ENCODE data around the gene EXOC8.
A peak's percentile ranks its signal among the peaks of the same experiment; 100 is the strongest.
"Not testable (repeated sequence)": the region's sequence is repeated elsewhere in the genome, so short reads cannot be mapped to it uniquely, and the experiment has no call there.

Gene EXOC8

DNA sequence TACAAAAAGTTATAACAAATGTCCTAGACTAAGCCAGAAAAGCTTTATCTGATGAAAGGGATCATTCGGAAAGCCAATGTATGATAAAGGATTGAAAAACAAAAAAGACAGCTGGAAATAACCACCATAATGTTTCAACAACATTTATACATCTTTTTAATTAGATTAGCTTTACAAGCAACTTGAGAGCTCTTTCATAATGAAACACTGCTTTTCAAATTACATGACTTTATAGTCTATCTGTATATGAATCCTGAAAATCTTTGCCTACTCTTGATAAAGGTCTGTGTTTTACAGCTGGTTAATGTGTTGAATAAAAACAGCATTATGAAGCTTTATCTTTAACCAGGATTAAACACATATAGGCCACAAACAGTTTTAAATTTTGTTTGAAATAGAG lies 26.0 kb upstream of the EXOC8 start:
- Mint-ChIP-seq H3K4me3 (no peak overlapping the region), H3K36me3 (ENCODE audit: low read depth) (peaks cover 49% of the 10 kb centered on the region), H3K4me1 (ENCODE audit: low read depth) (peaks cover 2% of the 10 kb centered on the region), H3K9me3 (no peaks in the 10 kb centered on the region), H3K27ac (peak overlapping the region; percentile 65), H3K27me3 (no peaks in the 10 kb centered on the region)
- no peak for DNase-seq

DNA sequence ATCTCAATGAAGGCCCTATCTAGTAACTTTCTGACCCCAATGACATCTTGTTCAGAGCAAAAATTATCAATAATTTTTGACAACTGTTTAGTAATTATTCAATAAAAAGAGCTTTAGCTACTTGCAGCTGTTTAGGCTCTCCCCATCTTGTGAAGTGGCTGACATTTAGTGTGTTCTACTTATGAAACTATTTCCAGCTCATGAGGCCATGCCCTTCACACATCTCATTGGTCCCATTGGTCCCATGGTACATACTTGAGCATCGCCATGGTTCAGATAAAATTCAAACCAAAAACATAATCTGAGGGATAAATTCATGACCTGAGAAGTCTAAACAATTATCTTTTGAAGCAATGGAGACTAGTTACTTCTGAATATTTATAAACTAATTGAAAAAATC lies 24.7 kb upstream of the EXOC8 start:
- Mint-ChIP-seq H3K27me3 (no peaks in the 10 kb centered on the region), H3K4me1 (ENCODE audit: low read depth) (peaks cover 9% of the 10 kb centered on the region), H3K27ac (no peak overlapping the region), H3K36me3 (ENCODE audit: low read depth) (peaks cover 41% of the 10 kb centered on the region), H3K9me3 (no peaks in the 10 kb centered on the region), H3K4me3 (no peak overlapping the region)
- DNase-seq = no peak

DNA sequence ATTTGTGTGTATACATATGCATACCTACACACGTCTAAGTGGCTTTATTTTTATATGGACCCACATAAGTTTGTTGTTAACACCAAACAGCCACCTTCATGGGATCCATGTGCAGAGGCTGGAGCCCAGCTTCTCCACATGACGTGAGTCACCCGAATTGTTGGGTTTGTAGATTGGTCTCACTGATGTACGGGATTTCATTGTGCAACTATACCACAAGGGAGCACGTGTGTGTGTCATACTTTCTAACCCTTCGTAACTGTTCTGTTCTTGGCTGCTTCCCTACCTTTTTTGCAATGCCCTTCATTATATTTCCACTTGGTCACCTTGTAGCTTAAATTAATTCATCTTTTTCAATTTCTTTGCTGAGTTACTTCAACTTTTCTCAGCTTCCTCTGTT lies 21.5 kb upstream of the EXOC8 start:
- H3K27ac Mint-ChIP-seq = peak overlapping the region; percentile 2
- H3K27me3 Mint-ChIP-seq = no peaks in the 10 kb centered on the region
- no peak for DNase-seq

GRCh38 chr1:231357831-231358354 lies 20.2 kb upstream of the EXOC8 start:
- peak overlapping the region; percentile 57 for H3K27ac Mint-ChIP-seq
- DNase-seq = no peak
- no peaks in the 10 kb centered on the region for H3K27me3 Mint-ChIP-seq
- H3K4me1 Mint-ChIP-seq (ENCODE audit: low read depth) = peaks cover 7% of the 10 kb centered on the region
- no peaks in the 10 kb centered on the region for H3K9me3 Mint-ChIP-seq
- H3K4me3 Mint-ChIP-seq = no peak overlapping the region
- H3K36me3 Mint-ChIP-seq (ENCODE audit: low read depth) = peaks cover 24% of the 10 kb centered on the region

More for the DNA sequence above, 21.5 kb upstream of the EXOC8 start:
- no peaks in the 10 kb centered on the region for H3K9me3 Mint-ChIP-seq
- H3K4me1 Mint-ChIP-seq (ENCODE audit: low read depth) = peaks cover 7% of the 10 kb centered on the region
- peaks cover 23% of the 10 kb centered on the region for H3K36me3 Mint-ChIP-seq (ENCODE audit: low read depth)
- H3K4me3 Mint-ChIP-seq = no peak overlapping the region

- Mint-ChIP-seq H3K27me3 (no peaks in the 10 kb centered on the region), H3K27ac (no peak overlapping the region), H3K4me1 (ENCODE audit: low read depth) (peaks cover 7% of the 10 kb centered on the region), H3K9me3 (no peaks in the 10 kb centered on the region), H3K36me3 (ENCODE audit: low read depth) (peaks cover 28% of the 10 kb centered on the region), H3K4me3 (no peak overlapping the region)
- DNase-seq = no peak
Measured at GRCh38 chr1:231357187-231357772, 19.6 kb upstream of the EXOC8 start.

GRCh38 chr1:231355171-231355570 lies 17.5 kb upstream of the EXOC8 start:
- Mint-ChIP-seq H3K27ac (peak overlapping the region; percentile 31), H3K4me3 (no peak overlapping the region), H3K4me1 (ENCODE audit: low read depth) (peaks cover 7% of the 10 kb centered on the region), H3K27me3 (no peaks in the 10 kb centered on the region), H3K9me3 (no peaks in the 10 kb centered on the region), H3K36me3 (ENCODE audit: low read depth) (peaks cover 36% of the 10 kb centered on the region)
- DNase-seq = no peak

DNA sequence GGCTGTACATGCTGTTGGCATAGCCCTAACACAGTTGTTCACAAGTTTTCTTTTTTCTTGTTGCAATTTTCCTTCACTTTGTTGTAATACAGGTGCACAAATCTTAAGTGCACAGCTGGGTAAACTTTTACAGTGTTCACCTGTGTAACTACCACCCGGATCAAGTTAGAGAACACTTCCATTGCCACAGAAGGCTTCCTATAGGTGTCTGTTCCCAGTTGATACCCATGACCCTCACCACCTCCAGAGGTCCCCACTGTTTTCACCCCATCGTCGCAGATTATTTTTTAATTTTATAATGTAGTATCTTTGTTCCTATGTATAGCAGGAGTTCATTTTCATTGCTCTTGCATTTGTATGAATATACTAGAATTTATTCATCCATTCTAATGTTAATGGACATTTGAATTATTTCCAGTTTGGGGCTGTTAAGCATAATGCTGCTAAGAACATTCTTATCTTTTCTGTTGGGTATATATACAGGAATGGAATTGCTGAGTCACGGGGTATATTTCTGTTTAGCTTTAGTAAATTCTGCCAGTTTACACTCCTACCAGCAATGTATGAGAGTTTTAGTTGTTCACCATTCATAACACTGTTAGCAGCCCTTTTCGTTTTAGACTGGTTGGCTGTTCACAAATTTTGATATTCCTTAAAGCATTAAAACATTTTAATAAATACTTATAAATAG lies 16.8 kb upstream of the EXOC8 start:
- no peaks in the 10 kb centered on the region for H3K27me3 Mint-ChIP-seq
- H3K4me1 Mint-ChIP-seq (ENCODE audit: low read depth) = peaks cover 7% of the 10 kb centered on the region
- DNase-seq = no peak
- no peaks in the 10 kb centered on the region for H3K9me3 Mint-ChIP-seq
- peak overlapping the region; percentile 4 for H3K27ac Mint-ChIP-seq
- H3K4me3 Mint-ChIP-seq = no peak overlapping the region
- peaks cover 43% of the 10 kb centered on the region for H3K36me3 Mint-ChIP-seq (ENCODE audit: low read depth)

DNA sequence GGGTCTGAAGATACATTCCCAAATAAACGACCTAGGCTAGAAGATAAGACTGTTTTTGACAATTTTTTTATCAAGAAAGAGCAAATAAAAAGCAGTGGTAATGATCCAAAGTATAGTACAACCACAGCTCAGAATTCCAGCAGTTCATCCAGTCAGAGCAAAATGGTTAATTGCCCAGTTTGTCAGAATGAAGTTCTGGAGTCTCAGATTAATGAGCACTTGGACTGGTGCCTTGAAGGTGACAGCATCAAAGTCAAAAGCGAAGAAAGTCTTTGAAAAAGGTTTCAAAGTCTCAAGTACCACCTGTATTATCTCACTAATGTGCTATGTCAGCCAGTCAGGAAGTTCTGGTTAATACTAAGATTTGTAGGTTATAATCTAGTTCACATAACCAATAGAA lies 15.4 kb upstream of the EXOC8 start:
- Mint-ChIP-seq H3K36me3 (ENCODE audit: low read depth) (peaks cover 57% of the 10 kb centered on the region), H3K4me3 (no peak overlapping the region), H3K4me1 (ENCODE audit: low read depth) (peaks cover 6% of the 10 kb centered on the region), H3K27me3 (no peaks in the 10 kb centered on the region), H3K27ac (no peak overlapping the region), H3K9me3 (no peaks in the 10 kb centered on the region)
- DNase-seq = no peak

DNA sequence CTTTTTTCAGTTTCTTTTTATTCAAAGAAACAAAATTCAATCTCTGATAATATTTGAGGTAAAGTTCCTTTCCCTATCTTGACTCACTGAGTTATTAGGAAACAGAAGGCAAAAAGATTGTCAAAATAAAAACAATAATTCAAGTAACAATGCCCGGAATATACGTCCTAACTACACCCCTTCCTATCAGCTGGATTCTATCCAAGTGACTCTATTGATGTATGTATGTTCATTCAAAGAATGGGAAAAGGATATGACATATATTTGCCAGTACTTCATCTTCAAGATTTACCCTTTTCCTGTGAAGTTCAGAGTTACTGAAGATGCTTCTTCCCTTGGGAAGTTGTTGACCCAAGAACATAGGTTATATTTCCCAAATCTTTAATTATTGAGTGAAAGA lies 14.2 kb upstream of the EXOC8 start:
- Mint-ChIP-seq H3K36me3 (ENCODE audit: low read depth) (peaks cover 70% of the 10 kb centered on the region), H3K4me3 (no peak overlapping the region), H3K27ac (no peak overlapping the region), H3K9me3 (no peaks in the 10 kb centered on the region), H3K4me1 (ENCODE audit: low read depth) (no peaks in the 10 kb centered on the region), H3K27me3 (no peaks in the 10 kb centered on the region)
- DNase-seq = no peak

- not testable (repeated sequence) for H3K4me3 Mint-ChIP-seq; H3K4me1 Mint-ChIP-seq (ENCODE audit: low read depth); DNase-seq; H3K27ac Mint-ChIP-seq; H3K27me3 Mint-ChIP-seq; H3K9me3 Mint-ChIP-seq
- peaks cover 85% of the 10 kb centered on the region for H3K36me3 Mint-ChIP-seq (ENCODE audit: low read depth)
Measured at GRCh38 chr1:231348856-231349255, 11.2 kb upstream of the EXOC8 start.

DNA sequence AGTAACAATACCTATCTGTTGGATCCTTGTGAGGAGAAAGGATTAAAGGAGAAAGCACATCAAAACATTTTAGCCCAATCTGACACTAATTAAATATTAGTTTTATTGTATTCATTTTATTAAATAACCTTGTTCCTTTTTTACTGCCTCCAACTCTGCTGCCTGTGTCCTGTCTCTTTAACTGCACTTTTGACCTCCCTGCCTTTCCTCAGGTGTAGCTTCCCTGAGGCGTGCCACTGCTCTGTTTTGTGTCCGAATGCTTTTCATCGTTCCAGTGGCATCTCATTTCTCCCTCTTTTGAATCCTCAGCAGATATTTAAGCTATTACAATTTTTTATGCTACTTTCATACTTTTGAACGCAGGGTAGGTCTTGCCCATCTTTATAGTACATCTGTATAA lies 10.8 kb upstream of the EXOC8 start:
- H3K4me1 Mint-ChIP-seq (ENCODE audit: low read depth) = peaks cover 5% of the 10 kb centered on the region
- H3K36me3 Mint-ChIP-seq (ENCODE audit: low read depth) = peaks cover 88% of the 10 kb centered on the region
- no peak overlapping the region for H3K27ac Mint-ChIP-seq
- no peak overlapping the region for H3K4me3 Mint-ChIP-seq
- H3K9me3 Mint-ChIP-seq = no peaks in the 10 kb centered on the region
- no peaks in the 10 kb centered on the region for H3K27me3 Mint-ChIP-seq
- DNase-seq = no peak

DNA sequence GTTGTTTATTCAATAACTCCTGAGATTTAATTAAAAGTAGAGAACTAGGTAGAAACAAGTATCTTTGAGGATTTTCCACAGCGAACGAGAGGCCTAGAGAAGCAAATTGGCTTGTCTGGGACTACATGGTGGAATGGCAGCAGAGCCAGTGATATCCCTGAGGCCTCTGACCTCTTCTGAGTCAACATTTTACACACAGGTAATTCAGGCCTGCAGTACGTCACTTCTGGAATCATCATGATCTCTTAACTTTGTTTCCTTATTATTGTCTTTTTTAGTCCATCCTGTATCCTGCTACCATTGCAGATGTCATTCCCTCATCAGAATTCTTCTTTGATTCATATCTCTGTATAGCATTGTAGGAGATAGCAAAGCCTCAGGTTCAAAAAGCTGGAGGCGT lies 10.3 kb upstream of the EXOC8 start:
- H3K27me3 Mint-ChIP-seq = no peaks in the 10 kb centered on the region
- H3K9me3 Mint-ChIP-seq = no peaks in the 10 kb centered on the region
- H3K4me3 Mint-ChIP-seq = no peak overlapping the region
- peaks cover 86% of the 10 kb centered on the region for H3K36me3 Mint-ChIP-seq (ENCODE audit: low read depth)
- DNase-seq = no peak
- no peak overlapping the region for H3K27ac Mint-ChIP-seq
- peaks cover 8% of the 10 kb centered on the region for H3K4me1 Mint-ChIP-seq (ENCODE audit: low read depth)

- DNase-seq = no peak
- Mint-ChIP-seq H3K4me3 (no peak overlapping the region), H3K4me1 (ENCODE audit: low read depth) (peaks cover 48% of the 10 kb centered on the region), H3K27ac (peak overlapping the region; percentile 12), H3K27me3 (peaks cover 2% of the 10 kb centered on the region), H3K36me3 (ENCODE audit: low read depth) (peaks cover 84% of the 10 kb centered on the region), H3K9me3 (no peaks in the 10 kb centered on the region)
Measured at GRCh38 chr1:231340328-231341013, 2.8 kb upstream of the EXOC8 start.

DNA sequence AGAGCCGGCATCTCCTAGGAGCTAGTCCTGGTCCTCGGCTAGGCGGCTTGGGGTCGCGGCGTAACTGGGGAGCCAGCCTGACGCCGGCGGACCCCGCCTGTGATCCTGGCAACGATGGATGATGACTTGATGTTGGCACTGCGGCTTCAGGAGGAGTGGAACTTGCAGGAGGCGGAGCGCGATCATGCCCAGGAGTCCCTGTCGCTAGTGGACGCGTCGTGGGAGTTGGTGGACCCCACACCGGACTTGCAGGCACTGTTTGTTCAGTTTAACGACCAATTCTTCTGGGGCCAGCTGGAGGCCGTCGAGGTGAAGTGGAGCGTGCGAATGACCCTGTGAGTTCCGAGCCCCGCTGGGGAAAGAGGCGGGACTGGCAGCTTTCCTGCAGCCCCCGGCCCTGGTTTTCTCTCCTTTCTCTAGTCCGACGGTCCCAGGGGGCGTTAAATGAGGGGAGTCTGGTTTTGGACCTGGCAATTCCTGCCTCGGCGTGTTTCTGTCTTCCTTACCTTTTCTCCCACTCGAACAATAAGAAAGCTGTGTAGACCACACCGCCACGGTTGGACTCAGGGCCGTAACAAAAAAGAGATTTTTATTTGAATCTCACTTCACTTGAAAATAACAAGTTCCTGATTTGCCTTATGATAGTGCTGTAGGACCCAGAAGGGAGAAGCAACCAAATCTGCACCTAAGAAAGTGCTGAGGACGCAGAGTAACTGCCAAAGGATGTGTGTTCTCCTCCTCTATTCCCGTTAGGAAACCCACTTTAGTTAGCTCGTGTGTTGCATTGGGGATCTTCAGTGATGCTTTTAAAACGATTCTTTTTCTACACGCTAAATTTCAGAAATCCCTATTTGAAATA lies 847 bp upstream of the EXOC8 start, which contains the start of gene SPRTN:
Gene SPRTN, plus strand, starts transcription at position 24 of the 859 bp plus-strand sequence. Its CDS starts 91 bp downstream, at position 115.
- Mint-ChIP-seq H3K4me1 (ENCODE audit: low read depth) (peaks cover 60% of the 10 kb centered on the region), H3K4me3 (peak within 1 kb of the TSS; percentile 100), H3K36me3 (ENCODE audit: low read depth) (peaks cover 87% of the 10 kb centered on the region), H3K27ac (peak within 1 kb of the TSS; percentile 99), H3K9me3 (no peaks in the 10 kb centered on the region), H3K27me3 (peaks cover 2% of the 10 kb centered on the region)
- no peak for DNase-seq
